Measurements from ENCODE around the gene NOTCH1.

GRCh38 chr9:136457326-136457725, 88.5 kb downstream of the NOTCH1 start:
- TF ChIP-seq POLR2A (IDR thresholded peaks at IDR 0.05) (no peak), CTCF (IDR thresholded peaks at IDR 0.05) (no peak)

Data from adrenal gland (tissue), 5 donors.